ENCODE measurements around the gene ALKBH3. TPM values are rescaled to one million over a fixed set of nuclear protein-coding genes. Genes with fewer than 3 reads are reported as not detected.

The ALKBH3 gene
- total RNA-seq = 10 to 100 TPM; 44.9 to 55.0 TPM
- polyA plus RNA-seq = 10 to 100 TPM; 37.6 to 45.2 (median 40.4) TPM
- 23.8 to 43.7 (median 32.7) reads per million in 6 experiments for total RNA-seq

GRCh38 chr11:43880640-43881159 lies at the start of gene ALKBH3:
Gene ALKBH3, plus strand, starts transcription at chr11:43880831. Its CDS starts 1,822 bp downstream, at chr11:43882653.
- DNase-seq (peak; percentile 80 to 95 (median 90)), ATAC-seq (peak; percentile 98)
- Mint-ChIP-seq H3K36me3 (peaks cover 0 to 30% (median 12%) of the 10 kb centered on the region in 3 donors), H3K4me1 (peaks cover 12 to 36% (median 26%) of the 10 kb centered on the region in 4 donors), H3K9me3 (peaks cover 0 to 10% (median 0%) of the 10 kb centered on the region in 9 donors), H3K27ac (peak within 1 kb of the TSS; percentile 87 to 98 (median 95)), H3K27me3 (peaks cover 8 to 24% (median 16%) of the 10 kb centered on the region in 5 donors), H3K4me3 (peak within 1 kb of the TSS; percentile 88 to 99 (median 94))
- POLR2A ChIA-PET = interaction anchor here (0.9 to 1.1 kb wide), 2 partner anchors 9 to 11 kb away, joined by 3 to 4 read pairs; no protein-coding TSS in a partner anchor

- POLR2A ChIA-PET = no interaction called here
- no peak for ATAC-seq
- peak overlapping the region in 2 of 10 donors; percentile 2 to 37 for H3K4me3 Mint-ChIP-seq
- DNase-seq = peak in 1 of 10 donors; percentile 7
- peaks cover 11 to 23% (median 20%) of the 10 kb centered on the region in 3 donors for H3K36me3 Mint-ChIP-seq
- peaks cover 0 to 8% (median 0%) of the 10 kb centered on the region in 4 donors for H3K4me1 Mint-ChIP-seq
- no peaks in the 10 kb centered on the region for H3K27me3 Mint-ChIP-seq
- H3K9me3 Mint-ChIP-seq = no peaks in the 10 kb centered on the region
- H3K27ac Mint-ChIP-seq = peak overlapping the region in 2 of 10 donors; percentile 57 to 82
Observed at GRCh38 chr11:43830928-43831440, 49.6 kb upstream of the ALKBH3 start.

GRCh38 chr11:43832536-43832935 lies 48.1 kb upstream of the ALKBH3 start:
- H3K27me3 Mint-ChIP-seq = no peaks in the 10 kb centered on the region
- H3K27ac Mint-ChIP-seq = no peak overlapping the region
- POLR2A ChIA-PET = no interaction called here
- H3K4me1 Mint-ChIP-seq = peaks cover 0 to 8% (median 0%) of the 10 kb centered on the region in 4 donors
- no peak overlapping the region for H3K4me3 Mint-ChIP-seq
- no peak for DNase-seq
- ATAC-seq = no peak
- peaks cover 11 to 23% (median 22%) of the 10 kb centered on the region in 3 donors for H3K36me3 Mint-ChIP-seq
- no peaks in the 10 kb centered on the region for H3K9me3 Mint-ChIP-seq

- H3K27me3 Mint-ChIP-seq = no peaks in the 10 kb centered on the region
- no peak overlapping the region for H3K27ac Mint-ChIP-seq
- ATAC-seq (no peak), DNase-seq (no peak)
- peaks cover 0 to 8% (median 0%) of the 10 kb centered on the region in 4 donors for H3K4me1 Mint-ChIP-seq
- H3K36me3 Mint-ChIP-seq = peaks cover 14 to 31% (median 26%) of the 10 kb centered on the region in 3 donors
- POLR2A ChIA-PET = no interaction called here
- H3K4me3 Mint-ChIP-seq = no peak overlapping the region
- no peaks in the 10 kb centered on the region for H3K9me3 Mint-ChIP-seq
Observed at GRCh38 chr11:43833657-43834073, 47.0 kb upstream of the ALKBH3 start.

- H3K4me1 Mint-ChIP-seq = peaks cover 0 to 8% (median 0%) of the 10 kb centered on the region in 4 donors
- no peak for DNase-seq
- ATAC-seq = no peak
- POLR2A ChIA-PET = no interaction called here
- H3K27ac Mint-ChIP-seq = no peak overlapping the region
- H3K4me3 Mint-ChIP-seq = no peak overlapping the region
- H3K9me3 Mint-ChIP-seq = no peaks in the 10 kb centered on the region
- no peaks in the 10 kb centered on the region for H3K27me3 Mint-ChIP-seq
- H3K36me3 Mint-ChIP-seq = peaks cover 17 to 38% (median 27%) of the 10 kb centered on the region in 3 donors
Observed at GRCh38 chr11:43834286-43834685, 46.3 kb upstream of the ALKBH3 start.

GRCh38 chr11:43835104-43835503 lies 45.5 kb upstream of the ALKBH3 start:
- H3K9me3 Mint-ChIP-seq = no peaks in the 10 kb centered on the region
- POLR2A ChIA-PET = no interaction called here
- peaks cover 0 to 8% (median 0%) of the 10 kb centered on the region in 4 donors for H3K4me1 Mint-ChIP-seq
- no peak overlapping the region for H3K4me3 Mint-ChIP-seq
- no peak overlapping the region for H3K27ac Mint-ChIP-seq
- H3K36me3 Mint-ChIP-seq = peaks cover 23 to 46% (median 32%) of the 10 kb centered on the region in 3 donors
- no peaks in the 10 kb centered on the region for H3K27me3 Mint-ChIP-seq
- DNase-seq (no peak), ATAC-seq (no peak)

GRCh38 chr11:43837879-43838278 lies 42.8 kb upstream of the ALKBH3 start:
- ATAC-seq (no peak), DNase-seq (no peak)
- H3K4me3 Mint-ChIP-seq = no peak overlapping the region
- no peaks in the 10 kb centered on the region for H3K9me3 Mint-ChIP-seq
- peaks cover 16 to 51% (median 31%) of the 10 kb centered on the region in 3 donors for H3K36me3 Mint-ChIP-seq
- no peak overlapping the region for H3K27ac Mint-ChIP-seq
- H3K4me1 Mint-ChIP-seq = no peaks in the 10 kb centered on the region
- POLR2A ChIA-PET = no interaction called here
- no peaks in the 10 kb centered on the region for H3K27me3 Mint-ChIP-seq

- Mint-ChIP-seq H3K4me3 (no peak overlapping the region), H3K27ac (no peak overlapping the region), H3K4me1 (peaks cover 0 to 4% (median 0%) of the 10 kb centered on the region in 4 donors), H3K27me3 (no peaks in the 10 kb centered on the region), H3K9me3 (no peaks in the 10 kb centered on the region), H3K36me3 (peaks cover 16 to 49% (median 26%) of the 10 kb centered on the region in 3 donors)
- POLR2A ChIA-PET = no interaction called here
- DNase-seq = no peak
- no peak for ATAC-seq
Observed at GRCh38 chr11:43842021-43842420, 38.6 kb upstream of the ALKBH3 start.

GRCh38 chr11:43845816-43846215 lies 34.8 kb upstream of the ALKBH3 start:
- H3K27ac Mint-ChIP-seq = peak overlapping the region in 1 of 10 donors; percentile 13
- no peaks in the 10 kb centered on the region for H3K27me3 Mint-ChIP-seq
- H3K4me3 Mint-ChIP-seq = no peak overlapping the region
- H3K9me3 Mint-ChIP-seq = no peaks in the 10 kb centered on the region
- peaks cover 0 to 19% (median 11%) of the 10 kb centered on the region in 3 donors for H3K36me3 Mint-ChIP-seq
- ATAC-seq (no peak), DNase-seq (no peak)
- POLR2A ChIA-PET = no interaction called here
- H3K4me1 Mint-ChIP-seq = peaks cover 2 to 7% (median 6%) of the 10 kb centered on the region in 4 donors

- Mint-ChIP-seq H3K27ac (no peak overlapping the region), H3K27me3 (no peaks in the 10 kb centered on the region), H3K9me3 (no peaks in the 10 kb centered on the region), H3K4me1 (peaks cover 2 to 7% (median 4%) of the 10 kb centered on the region in 4 donors), H3K36me3 (peaks cover 0 to 22% (median 3%) of the 10 kb centered on the region in 3 donors), H3K4me3 (no peak overlapping the region)
- ATAC-seq = peak; percentile 71 to 75
- POLR2A ChIA-PET = no interaction called here
- DNase-seq = peak in 9 of 10 donors; percentile 16 to 66 (median 45)
Observed at GRCh38 chr11:43852057-43852636, 28.5 kb upstream of the ALKBH3 start.

- POLR2A ChIA-PET = no interaction called here
- Mint-ChIP-seq H3K36me3 (peaks cover 0 to 24% (median 3%) of the 10 kb centered on the region in 3 donors), H3K9me3 (no peaks in the 10 kb centered on the region)
Observed at GRCh38 chr11:43853781-43854180, 26.9 kb upstream of the ALKBH3 start.

GRCh38 chr11:43856993-43857392 lies 23.6 kb upstream of the ALKBH3 start:
- no peak for ATAC-seq
- no peak for DNase-seq
- Mint-ChIP-seq H3K4me3 (no peak overlapping the region), H3K4me1 (peaks cover 0 to 2% (median 0%) of the 10 kb centered on the region in 4 donors), H3K36me3 (peaks cover 3 to 21% (median 5%) of the 10 kb centered on the region in 3 donors), H3K27ac (no peak overlapping the region), H3K27me3 (no peaks in the 10 kb centered on the region), H3K9me3 (peaks cover 0 to 13% (median 6%) of the 10 kb centered on the region in 9 donors)
- POLR2A ChIA-PET = no interaction called here

More at GRCh38 chr11:43853781-43854180, 26.9 kb upstream of the ALKBH3 start:
- Mint-ChIP-seq H3K4me3 (no peak overlapping the region), H3K27ac (no peak overlapping the region), H3K4me1 (peaks cover 2 to 7% (median 4%) of the 10 kb centered on the region in 4 donors), H3K27me3 (no peaks in the 10 kb centered on the region)
- ATAC-seq (no peak), DNase-seq (no peak)

GRCh38 chr11:43861141-43861540 lies 19.5 kb upstream of the ALKBH3 start:
- no peak overlapping the region for H3K4me3 Mint-ChIP-seq
- DNase-seq = no peak
- POLR2A ChIA-PET = no interaction called here
- no peak for ATAC-seq
- H3K27me3 Mint-ChIP-seq = peaks cover 0 to 6% (median 2%) of the 10 kb centered on the region in 5 donors
- peaks cover 3 to 5% (median 5%) of the 10 kb centered on the region in 3 donors for H3K36me3 Mint-ChIP-seq
- no peak overlapping the region for H3K27ac Mint-ChIP-seq
- H3K4me1 Mint-ChIP-seq = peaks cover 0 to 2% (median 0%) of the 10 kb centered on the region in 4 donors
- peaks cover 0 to 13% (median 7%) of the 10 kb centered on the region in 9 donors for H3K9me3 Mint-ChIP-seq

Measured in naive thymus-derived CD8-positive, alpha-beta T cell (primary cell).